Nephron progenitor cell (in vitro differentiated cells): ENCODE measurements around the gene KCNQ2.

Experiments
- DNase-seq: peaks from one replicate; pipeline ENCODE4 v3.0.0; 2021
- H3K27ac Mint-ChIP-seq: 2 replicates; pipeline ENCODE4 v1.8.0; 2021; ENCODE audit warnings: mild to moderate bottlenecking, moderate library complexity, mixed read lengths
- H3K27me3 Mint-ChIP-seq: 2 replicates; pipeline ENCODE4 v1.8.0; 2021; ENCODE audit warnings: mild to moderate bottlenecking, low read depth, mixed read lengths; ENCODE audit not compliant: poor library complexity
- H3K36me3 Mint-ChIP-seq: 2 replicates; pipeline ENCODE4 v1.8.0; 2021; ENCODE audit warnings: low read depth, mixed read lengths
- H3K4me1 Mint-ChIP-seq: 2 replicates; pipeline ENCODE4 v1.8.0; 2021; ENCODE audit warnings: mixed read lengths
- H3K4me3 Mint-ChIP-seq: 2 replicates; pipeline ENCODE4 v1.8.0; 2021; ENCODE audit warnings: mild to moderate bottlenecking, moderate library complexity, mixed read lengths
- H3K9me3 Mint-ChIP-seq: 2 replicates; pipeline ENCODE4 v1.8.0; 2021; ENCODE audit warnings: mild to moderate bottlenecking, moderate library complexity, mixed read lengths
- CTCF ChIP-seq: fragments of 200-600 bp; sonication (generic); IDR thresholded peaks from 2 replicates; pipeline ENCODE4 v1.5.0; 2021; ENCODE audit warnings: antibody characterized with exemption

Gene KCNQ2

DNA sequence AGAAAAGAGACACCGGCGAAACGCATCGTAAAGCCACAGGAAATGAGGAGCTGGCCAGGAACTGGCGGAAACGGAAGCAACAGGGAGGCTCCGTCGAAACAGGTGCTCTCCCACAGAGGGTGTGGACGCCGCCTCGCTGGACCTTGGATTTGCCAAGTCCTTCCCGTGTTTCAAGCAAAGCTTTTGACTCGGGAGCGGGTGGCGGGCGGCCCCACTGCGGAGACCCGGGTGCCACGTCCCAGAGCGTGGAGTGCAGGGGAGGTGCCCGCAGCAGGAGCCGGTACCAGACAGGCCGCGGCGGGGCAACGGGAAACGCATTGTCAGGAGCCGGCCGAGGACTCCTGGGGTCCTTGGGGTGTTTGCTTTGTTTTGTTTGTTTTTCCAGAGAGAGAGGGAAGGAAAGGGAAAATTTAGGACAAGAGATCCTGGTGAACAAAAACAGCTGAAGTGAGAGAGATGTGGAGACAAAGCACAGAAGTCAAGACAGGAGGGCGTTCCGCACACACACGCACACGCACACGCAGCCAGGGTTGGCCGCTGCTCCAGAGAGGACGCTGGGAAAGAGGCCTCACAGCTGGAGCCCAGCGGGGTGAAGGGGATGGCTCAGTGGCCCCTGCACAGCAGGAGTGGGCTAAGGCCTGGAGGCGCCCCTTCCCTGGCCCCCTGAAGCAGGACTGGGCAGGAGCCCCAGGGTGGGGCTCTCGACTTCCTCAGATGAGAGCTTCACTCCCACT lies 60.4 kb downstream of the KCNQ2 start:
- no peak for DNase-seq
- no peaks in the 10 kb centered on the region for H3K27me3 Mint-ChIP-seq
- no peak overlapping the region for H3K4me3 Mint-ChIP-seq
- H3K27ac Mint-ChIP-seq: peak overlapping the region; percentile 66
- H3K4me1 Mint-ChIP-seq: peaks cover 35% of the 10 kb centered on the region
- H3K36me3 Mint-ChIP-seq: no peaks in the 10 kb centered on the region
- H3K9me3 Mint-ChIP-seq: no peaks in the 10 kb centered on the region
- TF ChIP-seq CTCF: no peak

GRCh38 chr20:63411151-63411897 lies 61.1 kb downstream of the KCNQ2 start:
- no peak overlapping the region for H3K4me3 Mint-ChIP-seq

DNA sequence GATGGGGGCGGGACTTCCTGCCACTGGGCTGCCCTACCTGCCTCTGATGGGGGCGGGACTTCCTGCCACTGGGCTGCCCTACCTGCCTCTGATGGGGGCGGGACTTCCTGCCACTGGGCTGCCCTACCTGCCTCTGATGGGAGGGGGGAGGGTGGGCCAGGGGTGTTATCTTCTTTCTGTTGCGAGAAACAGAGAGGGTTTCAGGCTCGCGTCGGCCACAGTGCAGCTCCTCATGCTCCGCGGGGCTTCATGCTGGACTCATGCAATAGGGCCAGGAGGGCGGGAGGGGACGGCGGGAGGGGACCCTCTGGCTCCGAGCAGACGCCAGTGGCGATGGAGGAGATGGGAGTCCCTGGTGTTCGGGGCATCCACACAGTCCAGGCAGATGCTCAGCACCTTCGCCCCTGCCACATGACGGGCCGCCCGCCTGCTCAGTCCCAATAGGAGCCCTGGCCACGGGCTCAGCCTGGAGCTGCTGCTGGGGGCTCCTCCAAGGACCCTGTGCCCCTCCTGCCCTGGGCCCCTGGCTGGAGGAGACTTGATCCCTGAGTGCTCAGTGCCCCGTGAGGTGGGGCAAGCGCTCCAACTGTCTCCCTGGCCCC lies 62.5 kb downstream of the KCNQ2 start:
- TF ChIP-seq CTCF: no peak
- no peaks in the 10 kb centered on the region for H3K36me3 Mint-ChIP-seq
- H3K27me3 Mint-ChIP-seq: no peaks in the 10 kb centered on the region
- no peaks in the 10 kb centered on the region for H3K9me3 Mint-ChIP-seq
- H3K4me1 Mint-ChIP-seq: peaks cover 27% of the 10 kb centered on the region
- no peak overlapping the region for H3K27ac Mint-ChIP-seq
- no peak for DNase-seq
- H3K4me3 Mint-ChIP-seq: no peak overlapping the region

More at GRCh38 chr20:63411151-63411897, 61.1 kb downstream of the KCNQ2 start:
- H3K27me3 Mint-ChIP-seq: no peaks in the 10 kb centered on the region
- peak overlapping the region; percentile 66 for H3K27ac Mint-ChIP-seq
- H3K4me1 Mint-ChIP-seq: peaks cover 28% of the 10 kb centered on the region
- TF ChIP-seq CTCF: no peak
- no peaks in the 10 kb centered on the region for H3K9me3 Mint-ChIP-seq
- no peak for DNase-seq
- H3K36me3 Mint-ChIP-seq: no peaks in the 10 kb centered on the region

DNA sequence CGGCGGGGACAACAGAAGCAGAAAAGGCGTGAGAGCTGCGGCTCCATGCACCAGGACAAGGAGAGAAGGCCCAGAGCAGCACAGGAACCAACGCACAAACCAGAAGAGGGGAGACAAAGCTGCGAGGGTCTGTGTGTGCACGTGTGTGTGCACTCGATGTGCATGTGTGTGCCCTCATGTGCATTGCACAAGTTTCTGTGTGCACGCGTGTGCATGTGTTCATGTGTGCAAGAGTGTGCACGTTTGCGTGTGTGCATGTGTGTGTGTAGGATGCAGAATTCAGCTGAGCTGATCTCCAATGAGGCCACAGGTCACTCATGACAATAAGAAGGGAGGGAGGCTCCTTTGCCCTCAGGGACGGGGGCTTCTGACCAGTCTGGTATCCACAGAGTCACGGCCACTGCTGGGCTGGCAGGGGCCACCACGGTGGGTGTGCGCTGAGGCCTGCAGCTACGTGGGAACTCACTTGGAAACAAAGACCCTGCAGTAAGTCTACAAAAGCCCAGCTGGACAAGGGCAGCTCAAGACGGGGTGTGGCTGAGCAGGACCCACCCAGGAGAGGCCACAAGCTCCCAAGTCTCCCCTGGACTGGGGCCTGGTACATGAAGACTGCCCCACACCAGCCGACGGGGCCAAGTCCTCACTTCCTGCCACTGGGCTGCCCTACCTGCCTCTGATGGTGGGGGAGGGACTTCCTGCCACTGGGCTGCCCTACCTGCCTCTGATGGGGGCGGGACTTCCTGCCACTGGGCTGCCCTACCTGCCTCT lies 63.2 kb downstream of the KCNQ2 start:
- no peaks in the 10 kb centered on the region for H3K9me3 Mint-ChIP-seq
- no peaks in the 10 kb centered on the region for H3K36me3 Mint-ChIP-seq
- TF ChIP-seq CTCF: no peak
- peaks cover 27% of the 10 kb centered on the region for H3K4me1 Mint-ChIP-seq
- no peak overlapping the region for H3K27ac Mint-ChIP-seq
- H3K27me3 Mint-ChIP-seq: no peaks in the 10 kb centered on the region
- no peak overlapping the region for H3K4me3 Mint-ChIP-seq
- no peak for DNase-seq

GRCh38 chr20:63408684-63409046 lies 63.8 kb downstream of the KCNQ2 start:
- H3K36me3 Mint-ChIP-seq: no peaks in the 10 kb centered on the region
- no peak for DNase-seq
- no peak overlapping the region for H3K27ac Mint-ChIP-seq
- no peaks in the 10 kb centered on the region for H3K27me3 Mint-ChIP-seq
- peaks cover 24% of the 10 kb centered on the region for H3K4me1 Mint-ChIP-seq
- H3K4me3 Mint-ChIP-seq: no peak overlapping the region
- H3K9me3 Mint-ChIP-seq: no peaks in the 10 kb centered on the region
- no peak for TF ChIP-seq CTCF
